Heart left ventricle (tissue), 16 donors: ENCODE results near the gene GRXCR1. TPM values are rescaled to one million over a fixed set of nuclear protein-coding genes. Genes with fewer than 3 reads are reported as not detected.

ENCODE experiments used
- ATAC-seq, 4 donors: fragments of 200-7000 bp; cut with Tn5 transposase; one replicate each; pipeline ENCODE4 v1.9.1; 2020 to 2022; ENCODE audit warnings: moderate library complexity in 4 of 4, mild to moderate bottlenecking in 3 of 4, moderate number of reproducible peaks in 1 of 4
- DNase-seq, 5 donors: peaks; one replicate each; pipeline ENCODE4 v3.0.0-alpha.2; 2020
- H3K27ac ChIP-seq, 12 donors: fragments of 200-600 bp; sonication (generic) in 4 of 12; one replicate each; pipeline versions ENCODE4 v1.5.0 to v1.8.0; 2016 to 2022; ENCODE audit warnings: mild to moderate bottlenecking in 2 of 12
- H3K27me3 ChIP-seq, 9 donors: fragments of 200-600 bp; sonication (generic) in 2 of 9; one replicate each; pipeline versions ENCODE4 v1.5.1 to v1.8.0; 2016 to 2022; ENCODE audit warnings: mild to moderate bottlenecking in 3 of 9
- H3K36me3 ChIP-seq, 9 donors: fragments of 200-600 bp; sonication (generic) in 2 of 9; one replicate each; pipeline versions ENCODE4 v1.5.0 to v1.8.0; 2018 to 2022; ENCODE audit warnings: mild to moderate bottlenecking in 2 of 9
- H3K4me1 ChIP-seq, 12 donors: fragments of 200-600 bp; sonication (generic) in 4 of 12; one replicate each; pipeline versions ENCODE4 v1.5.0 to v1.8.0; 2016 to 2022; ENCODE audit warnings: mild to moderate bottlenecking in 3 of 12
- H3K4me3 ChIP-seq, 12 donors: fragments of 200-600 bp; sonication (generic) in 4 of 12; one replicate each; pipeline versions ENCODE4 v1.5.0 to v1.8.0; 2017 to 2022; ENCODE audit warnings: mild to moderate bottlenecking in 9 of 12, moderate library complexity in 4 of 12
- H3K9me3 ChIP-seq, 12 donors: fragments of 200-600 bp; sonication (generic) in 4 of 12; one replicate each; pipeline versions ENCODE4 v1.5.0 to v1.8.0; 2016 to 2022; ENCODE audit warnings: mild to moderate bottlenecking in 1 of 12
- CTCF ChIP-seq, 12 donors: fragments of 200-600 bp; sonication (generic) in 4 of 12; IDR thresholded peaks; one replicate each; pipeline versions ENCODE4 v1.5.0 to v1.8.0; 2018 to 2022; ENCODE audit warnings: antibody characterized with exemption in 12 of 12, mild to moderate bottlenecking in 5 of 12
- POLR2A ChIP-seq, 2 donors: fragments of 450-650 bp; IDR thresholded peaks; one replicate each; pipeline ENCODE4 v1.6.1; 2017; ENCODE audit warnings: antibody characterized with exemption in 2 of 2, mild to moderate bottlenecking in 2 of 2, moderate library complexity in 2 of 2
- WGBS, 4 donors: extraction: QIAGEN DNeasy Blood & Tissue Kit in 2 of 4; methylation state at CpG; one replicate each; pipeline versions ENCODE4 v1.1.5 to v1.1.7; 2013 to 2018; 5-methylcytosine and 5-hydroxymethylcytosine counted together
- intact Hi-C, 10 donors: fragments of 100-400 bp; cut with DNase I; formaldehyde crosslinking; loops; one replicate each; pipeline versions ENCODE4 v1.11.1 to v1.14.2; 2022
- long read RNA-seq, 3 donors: library from polyadenylated mRNA; unstranded; transcript quantifications; one replicate each; pipeline ENCODE4 v2.0.0, GENCODE V29; 2020 to 2021
- polyA plus RNA-seq, 2 donors: library from polyadenylated mRNA; stranded (reverse); fragments of 200-250 nt; gene quantifications; one replicate each; pipeline ENCODE4 v1.2.3, GENCODE V29; 2013
- total RNA-seq, 9 donors: library from RNA; depleted of rRNA in 2 of 9; stranded (reverse); fragments of >200 nt in 2 of 9; fragmentation: NEBNext Ultra II Directional in 3 of 9; extraction: Animal tissue kit (Norgen Biotek cat#: 25700) in 3 of 9; gene quantifications; one replicate each; pipeline versions ENCODE4 v1.1.0 to v1.2.4, GENCODE V29; 2016 to 2023
- donor health status: ischemic (EF 13 %, LVEDD 7.1; RV severe dilation, severe dysfunction).
- donor health status: healthy with polysubstance abuse.
- donor health status: DM: no; HTN: yes; CAD: no.
- donor health status: DM: no; HTN: no; CAD: no.
- donor health status: ischemic (EF 25% LVEDD 6.9; RV normal size, moderate dysfunction).
- donor health status: ischemic (EF 25% LVEDD 5.7; RV mildly dilated, moderate dysfunction).
- donor health status: healthy.
- donor health status: DM: yes; HTN: yes; CAD: no.
- donor health status: ischemic (EF 35%, LVEDD 5.7; RV mildly dilated, moderate dysfunction).
- donor health status: nonischemic (EF 11% LVEDD 7.7; RV severe dilation, severe dysfunction).
- donor health status: DM: yes; HTN: yes; CAD: no.
- donor health status: PGD.
- donor health status: ischemic (EF 29% LVEDD 5.4; RV normal size, mild dysfunction).
- donor health status: nonischemic (EF 23%, LVEDD 6.1; RV moderate dilation, normal function).

Gene GRXCR1
- total RNA-seq: not detected
- polyA plus RNA-seq: not detected
- long read RNA-seq, donor 1: 0 reads
- long read RNA-seq, donor 2: 0 reads
- long read RNA-seq, donor 3: 0 reads

GRCh38 chr4:42892413-42892812, at the start of gene GRXCR1:
Gene GRXCR1, plus strand, starts transcription at chr4:42892713. Its CDS starts 554 bp downstream, at chr4:42893267.
- WGBS, 4 donors: 66 to 84% (median 70%) methylated on average over 2 of the region's 2 CpGs
- H3K4me1 ChIP-seq: no peaks in the 10 kb centered on the region
- no peaks in the 10 kb centered on the region for H3K27me3 ChIP-seq
- intact Hi-C loops: no loop called here
- DNase-seq (no peak), ATAC-seq (no peak)
- H3K9me3 ChIP-seq: peaks cover 0 to 9% (median 1%) of the 10 kb centered on the region in 12 donors
- TF ChIP-seq POLR2A (IDR thresholded peaks at IDR 0.05): no peak
- TF ChIP-seq CTCF (IDR thresholded peaks at IDR 0.05): no peak
- H3K27ac ChIP-seq: no peak within 1 kb of the TSS
- H3K4me3 ChIP-seq: no peak within 1 kb of the TSS
- H3K36me3 ChIP-seq: no peaks in the 10 kb centered on the region

GRCh38 chr4:42843694-42844093, 48.8 kb upstream of the GRXCR1 start:
- no peak overlapping the region for H3K27ac ChIP-seq
- H3K9me3 ChIP-seq: peaks cover 0 to 4% (median 0%) of the 10 kb centered on the region in 12 donors
- 71 to 81% (median 78%) methylated on average over 2 of the region's 2 CpGs for WGBS, 4 donors
- intact Hi-C loops: no loop called here
- no peaks in the 10 kb centered on the region for H3K4me1 ChIP-seq
- no peak overlapping the region for H3K4me3 ChIP-seq
- TF ChIP-seq CTCF (IDR thresholded peaks at IDR 0.05) (peak in 1 of 12 donors; percentile 10), POLR2A (IDR thresholded peaks at IDR 0.05) (no peak)
- DNase-seq: no peak
- ATAC-seq: no peak
- no peaks in the 10 kb centered on the region for H3K27me3 ChIP-seq
- no peaks in the 10 kb centered on the region for H3K36me3 ChIP-seq

GRCh38 chr4:42844422-42845070, 48.0 kb upstream of the GRXCR1 start:
- no peak overlapping the region for H3K27ac ChIP-seq
- 76 to 83% (median 80%) methylated on average over 3 of the region's 3 CpGs for WGBS, 4 donors
- no peak for DNase-seq
- intact Hi-C loops: no loop called here
- no peaks in the 10 kb centered on the region for H3K4me1 ChIP-seq
- H3K27me3 ChIP-seq: no peaks in the 10 kb centered on the region
- no peak for ATAC-seq
- peaks cover 0 to 10% (median 0%) of the 10 kb centered on the region in 12 donors for H3K9me3 ChIP-seq
- TF ChIP-seq POLR2A (IDR thresholded peaks at IDR 0.05) (no peak), CTCF (IDR thresholded peaks at IDR 0.05) (no peak)
- no peak overlapping the region for H3K4me3 ChIP-seq
- no peaks in the 10 kb centered on the region for H3K36me3 ChIP-seq

- 0 to 4% (median 1%) methylated on average over 1 of the region's 1 CpG for WGBS, 4 donors
- H3K27ac ChIP-seq: no peak overlapping the region
- H3K36me3 ChIP-seq: no peaks in the 10 kb centered on the region
- TF ChIP-seq POLR2A (IDR thresholded peaks at IDR 0.05) (no peak), CTCF (IDR thresholded peaks at IDR 0.05) (no peak)
- ATAC-seq: no peak
- no peak for DNase-seq
- no peaks in the 10 kb centered on the region for H3K4me1 ChIP-seq
- H3K4me3 ChIP-seq: no peak overlapping the region
- intact Hi-C loops: no loop called here
- peaks cover 0 to 20% (median 7%) of the 10 kb centered on the region in 12 donors for H3K9me3 ChIP-seq
- H3K27me3 ChIP-seq: no peaks in the 10 kb centered on the region
These were observed 46.9 kb upstream of the GRXCR1 start for GRCh38 chr4:42845586-42845985.
